HG03060 (cell line): ENCODE measurements around the gene ATP5F1E.

Experiments used
- ATAC-seq: cut with Tn5 transposase; IDR thresholded peaks from one replicate; pipeline ENCODE4 v1.9.1; 2021; ENCODE audit warnings: low read depth, moderate number of reproducible peaks; ENCODE audit not compliant: unreplicated experiment

ATP5F1E gene

GRCh38 chr20:59007665-59008511, 24.2 kb downstream of the ATP5F1E start:
- no peak for ATAC-seq

GRCh38 chr20:59006864-59007664, 25.1 kb downstream of the ATP5F1E start, which contains the start of gene CTSZ:
Gene CTSZ, minus strand, starts transcription at chr20:59007254. Its CDS starts 126 bp downstream, at chr20:59007128.
- ATAC-seq = no peak

GRCh38 chr20:59006167-59006863, 25.8 kb downstream of the ATP5F1E start:
- ATAC-seq = no peak

- ATAC-seq = no peak
Measured at GRCh38 chr20:59005523-59006166, 26.5 kb downstream of the ATP5F1E start.

GRCh38 chr20:59004763-59005522, 27.2 kb downstream of the ATP5F1E start:
- ATAC-seq = peak; percentile 55

- no peak for ATAC-seq
Measured at GRCh38 chr20:59004493-59004762, 27.7 kb downstream of the ATP5F1E start.

- ATAC-seq = no peak
Measured at GRCh38 chr20:59003836-59004492, 28.2 kb downstream of the ATP5F1E start.

GRCh38 chr20:59002874-59003399, 29.2 kb downstream of the ATP5F1E start:
- ATAC-seq = no peak

GRCh38 chr20:59002388-59002787, 29.7 kb downstream of the ATP5F1E start:
- ATAC-seq = no peak

GRCh38 chr20:59001449-59002171, 30.5 kb downstream of the ATP5F1E start:
- ATAC-seq = no peak

- ATAC-seq = no peak
Measured at GRCh38 chr20:59001068-59001448, 31.1 kb downstream of the ATP5F1E start.

- ATAC-seq = no peak
Measured at GRCh38 chr20:59000326-59000725, 31.8 kb downstream of the ATP5F1E start.

- no peak for ATAC-seq
Measured at GRCh38 chr20:58998656-58999055, 33.5 kb downstream of the ATP5F1E start.

GRCh38 chr20:58997141-58997770, 34.9 kb downstream of the ATP5F1E start:
- ATAC-seq = no peak

GRCh38 chr20:58996226-58996611, 35.9 kb downstream of the ATP5F1E start:
- no peak for ATAC-seq

GRCh38 chr20:58995461-58996225, 36.5 kb downstream of the ATP5F1E start:
- ATAC-seq = no peak

- no peak for ATAC-seq
Measured at GRCh38 chr20:58994390-58995159, 37.6 kb downstream of the ATP5F1E start.
